K562 (cell line): Measurements from ENCODE around the gene XPO4. TPM values are rescaled to one million over a fixed set of nuclear protein-coding genes. Genes with fewer than 3 reads are reported as not detected.

ENCODE experiments used
- ATAC-seq: fragments of 200-7000 bp; cut with Tn5 transposase; 3 replicates; pipeline ENCODE4 v1.9.1; 2020; ENCODE audit warnings: moderate library complexity
- BruUV-seq: library from RNA; stranded (reverse); fragments of 400-500 nt; replicated peaks from 2 replicates; lab custom pipeline; 2021; lab: Mats Ljungman, UMichigan
- CTCF ChIA-PET: fragments of 300-600 bp; formaldehyde crosslinking; extraction: SDS; loops from one replicate; lab custom pipeline; 2021; ENCODE audit warnings: low intra/inter-chr PET ratio; lab: Yijun Ruan, JAX
- POLR2A ChIA-PET: fragments of 300-600, 350-650 bp; sonication (Branson Sonifier 250); formaldehyde crosslinking; extraction: SDS; loops from one replicate; lab custom pipeline; 2021; ENCODE audit warnings: antibody characterized with exemption, inconsistent platforms; lab: Yijun Ruan, JAX
- DNase-seq, 4 experiments: peaks; one replicate each; pipeline versions ENCODE4 v3.0.0 to v3.0.0-alpha.2; 2011 to 2018; ENCODE audit warnings: low spot score in 3 of 4, mixed read lengths in 3 of 4; ENCODE audit errors: extremely low read depth in 1 of 4
- FAIRE-seq: peaks from 2 replicates; lab custom pipeline; 2011; peaks lifted over from hg19 to GRCh38; lab: Jason Lieb, UNC
- H2AFZ ChIP-seq: 2 replicates; pipeline ENCODE4 v1.6.0; 2011; ENCODE audit warnings: low read depth, low read length, control low read depth, inconsistent platforms
- H3K27ac ChIP-seq: fragments of 200-600 bp; 3 replicates; pipeline ENCODE4 v1.8.0; 2011; ENCODE audit warnings: low read depth, mild to moderate bottlenecking, control low read depth, inconsistent platforms, low read length, moderate library complexity, mixed read lengths; ENCODE audit errors: extremely low read depth
- H3K27me3 ChIP-seq, 2 experiments: fragments of 300-600 bp in 1 of 2; 2 replicates in 1 of 2; 3 replicates in 1 of 2; pipeline versions ENCODE4 v1.6.0 to v1.8.0; 2011; ENCODE audit warnings: inconsistent platforms in 2 of 2, low read length in 2 of 2, mild to moderate bottlenecking in 1 of 2, mixed read lengths in 1 of 2, moderate library complexity in 1 of 2; ENCODE audit not compliant: control insufficient read depth in 2 of 2, insufficient read depth in 2 of 2
- H3K36me3 ChIP-seq: fragments of 300-600 bp; 3 replicates; pipeline ENCODE4 v1.8.0; 2011; ENCODE audit warnings: mild to moderate bottlenecking, low read length, inconsistent platforms; ENCODE audit not compliant: control insufficient read depth, insufficient read depth
- H3K4me1 ChIP-seq, 2 experiments: fragments of 200-600 bp in 1 of 2; replicated peaks in 1 of 2; 2 replicates in 1 of 2; 3 replicates in 1 of 2; pipeline versions ENCODE4 v1.5.1 to v1.8.0; 2011; ENCODE audit warnings: inconsistent platforms in 2 of 2, low read length in 2 of 2, mild to moderate bottlenecking in 1 of 2, mixed read lengths in 1 of 2, moderate library complexity in 1 of 2; ENCODE audit not compliant: control insufficient read depth in 2 of 2, insufficient read depth in 2 of 2
- H3K4me2 ChIP-seq: 2 replicates; pipeline ENCODE4 v1.6.1; 2011; ENCODE audit warnings: low read length, control low read depth, inconsistent platforms, mixed read lengths; ENCODE audit not compliant: insufficient read depth
- H3K4me3 ChIP-seq: fragments of 200-600 bp; sonication (generic), shearing (Covaris generic); 2 replicates; pipeline ENCODE4 v1.5.1; 2016; ENCODE audit warnings: control low read depth, inconsistent platforms
- H3K79me2 ChIP-seq: fragments of 200-600 bp; 3 replicates; pipeline ENCODE4 v1.8.0; 2011; ENCODE audit warnings: low read length, inconsistent platforms; ENCODE audit not compliant: control insufficient read depth, insufficient read depth
- H3K9ac ChIP-seq, 2 experiments: 2 replicates each; pipeline versions ENCODE4 v1.6.0 to v1.6.1; 2011; ENCODE audit warnings: low read depth in 2 of 2, low read length in 2 of 2, control low read depth in 1 of 2, inconsistent platforms in 1 of 2, mild to moderate bottlenecking in 1 of 2, mixed read lengths in 1 of 2; ENCODE audit not compliant: insufficient read depth in 1 of 2
- H3K9me1 ChIP-seq: one replicate; pipeline ENCODE4 v1.6.0; 2011; ENCODE audit warnings: inconsistent platforms, mild to moderate bottlenecking, low read length, moderate library complexity; ENCODE audit not compliant: control insufficient read depth, insufficient read depth
- H3K9me3 ChIP-seq: replicated peaks from 2 replicates; pipeline ENCODE4 v1.5.1; 2011; ENCODE audit warnings: low read depth, low read length, inconsistent platforms; ENCODE audit not compliant: control insufficient read depth, insufficient read depth
- H4K20me1 ChIP-seq: replicated peaks from 2 replicates; pipeline ENCODE4 v1.6.1; 2011; ENCODE audit warnings: low read length, inconsistent platforms, mixed read lengths; ENCODE audit not compliant: control insufficient read depth, insufficient read depth
- EZH2 ChIP-seq: IDR thresholded peaks from 2 replicates; pipeline ENCODE4 v1.6.1; 2012; ENCODE audit warnings: low read depth, mild to moderate bottlenecking, inconsistent platforms, low read length, borderline replicate concordance
- HDAC8 ChIP-seq: fragments of 450-650 bp; IDR thresholded peaks from 2 replicates; pipeline ENCODE4 v1.6.1; 2016; ENCODE audit warnings: mild to moderate bottlenecking, missing genetic modification characterization, moderate library complexity, missing compliant biosample characterization
- JUNB ChIP-seq: fragments of 450-650 bp; formaldehyde crosslinking; conservative IDR thresholded peaks from 2 replicates; pipeline ENCODE4 v1.4.0; 2020; ENCODE audit warnings: mild to moderate bottlenecking
- MAX ChIP-seq: sonication (generic); formaldehyde crosslinking; IDR thresholded peaks from 2 replicates; pipeline ENCODE4 v1.9.0; 2022; ENCODE audit warnings: mild to moderate bottlenecking, missing genetic modification reagents
- PCBP1 ChIP-seq: fragments of 200-400 bp; formaldehyde crosslinking; IDR thresholded peaks from 2 replicates; pipeline ENCODE4 v1.6.1; 2018; ENCODE audit warnings: mild to moderate bottlenecking, low read depth, low read length; ENCODE audit not compliant: poor library complexity, severe bottlenecking
- POLR3A ChIP-seq: IDR thresholded peaks from 2 replicates; pipeline ENCODE4 v1.6.1; 2011; ENCODE audit warnings: borderline replicate concordance, mild to moderate bottlenecking, moderate library complexity; ENCODE audit not compliant: insufficient read length, insufficient read depth; ENCODE audit errors: extremely low read depth
- PTRF ChIP-seq: fragments of 450-650 bp; IDR thresholded peaks from 2 replicates; pipeline ENCODE4 v1.6.1; 2016; ENCODE audit warnings: mild to moderate bottlenecking, missing genetic modification characterization, missing compliant biosample characterization
- RUNX1 ChIP-seq: sonication (generic); IDR thresholded peaks from 2 replicates; pipeline ENCODE4 v1.6.1; 2016; ENCODE audit warnings: antibody characterized with exemption, low read depth
- SETDB1 ChIP-seq: IDR thresholded peaks from one replicate; pipeline ENCODE4 v1.6.1; 2012; ENCODE audit warnings: low read length, control low read depth, inconsistent platforms
- SMAD4 ChIP-seq: fragments of 250-450 bp; sonication (Bioruptor Pico); conservative IDR thresholded peaks from 2 replicates; pipeline ENCODE4 v1.8.0; 2021; ENCODE audit warnings: inconsistent platforms, mild to moderate bottlenecking, moderate library complexity
- SP2 ChIP-seq: IDR thresholded peaks from 2 replicates; pipeline ENCODE4 v1.6.1; 2011; ENCODE audit warnings: mild to moderate bottlenecking, low read depth, low read length, moderate library complexity; ENCODE audit not compliant: poor library complexity, severe bottlenecking; ENCODE audit errors: extremely low read depth
- SRSF3 ChIP-seq: fragments of 200-400 bp; formaldehyde crosslinking; IDR thresholded peaks from 2 replicates; pipeline ENCODE4 v1.6.1; 2016; ENCODE audit warnings: mild to moderate bottlenecking, low read length, moderate library complexity; ENCODE audit not compliant: insufficient read depth
- TSHZ1 ChIP-seq: fragments of 250-450 bp; sonication (Bioruptor Pico); IDR thresholded peaks from 2 replicates; pipeline ENCODE4 v1.4.0; 2020; ENCODE audit warnings: mild to moderate bottlenecking, moderate library complexity
- ZNF589 ChIP-seq: fragments of 200-800 bp; sonication (Bioruptor generic); IDR thresholded peaks from 2 replicates; pipeline ENCODE4 v1.6.1; 2016; ENCODE audit warnings: low read depth, missing genetic modification characterization, missing compliant biosample characterization
- ZNF76 ChIP-seq: fragments of 250-450 bp; sonication (Bioruptor Pico); IDR thresholded peaks from 2 replicates; pipeline ENCODE4 v1.4.0; 2020; ENCODE audit warnings: mild to moderate bottlenecking, moderate library complexity, borderline replicate concordance
- ZNF778 ChIP-seq: fragments of 450-650 bp; formaldehyde crosslinking; IDR thresholded peaks from 2 replicates; pipeline ENCODE4 v1.4.0; 2020; ENCODE audit warnings: mild to moderate bottlenecking, moderate library complexity
- WGBS: fragments of 100-300 bp; shearing (Covaris generic); methylation state at CpG from one replicate; pipeline ENCODE4 v1.1.6; 2016; ENCODE audit warnings: low coverage, mixed read lengths; ENCODE audit not compliant: insufficient coverage; ENCODE audit errors: missing lambda C conversion rate; 5-methylcytosine and 5-hydroxymethylcytosine counted together
- in situ Hi-C: fragments of 300-500 bp; cut with MboI; formaldehyde crosslinking; loops from 4 replicates; pipeline ENCODE4 v1.15.0; 2018; ENCODE audit warnings: inconsistent platforms, mixed read lengths
- intact Hi-C: fragments of 100-400 bp; cut with micrococcal nuclease; formaldehyde crosslinking; loops from 2 replicates; pipeline ENCODE4 v1.14.2; 2022
- polyA plus RNA-seq, 8 experiments: library from polyadenylated mRNA; depleted of rRNA in 4 of 8; stranded (reverse) in 5 of 8; unstranded in 3 of 8; fragments of >200 nt; fragmentation: Nextera tagmentation in 2 of 8; fragmentation: Illumina TruSeq in 1 of 8; extraction: Ambion mirVana in 2 of 8; extraction: Trizol in 1 of 8; gene quantifications; 2 replicates each; pipeline versions ENCODE4 v1.2.1 to v1.2.3, GENCODE V29; 2011 to 2014; ENCODE audit warnings: inconsistent platforms in 1 of 8, missing spikeins in 1 of 8
- total RNA-seq, 7 experiments: library from RNA; depleted of rRNA in 6 of 7; stranded (reverse); fragments of >200 nt in 6 of 7; fragmentation: Illumina TruSeq in 2 of 7; extraction: Trizol in 2 of 7; gene quantifications; 2 replicates each; pipeline versions ENCODE4 v1.2.1 to v1.2.3, GENCODE V29; 2011 to 2021; ENCODE audit warnings: low replicate concordance in 1 of 7

The XPO4 gene
- total and polyA plus RNA-seq, 9 of the 15 experiments (the other 6 are each of a cell fraction or from before 2014, with no cell fraction given): 5.5 to 25.1 (median 17.5) TPM

GRCh38 chr13:20923272-20923671 lies 20.7 kb upstream of the XPO4 start:
- no peaks in the 10 kb centered on the region for H3K9me3 ChIP-seq
- TF ChIP-seq SRSF3 (no peak), HDAC8 (tag) (no peak), EZH2 (no peak), JUNB (CRISPR knock-in tag) (no peak), ZNF76 (CRISPR knock-in tag) (no peak), POLR3A (no peak), ZNF589 (no peak), SMAD4 (no peak), RUNX1 (no peak), ZNF778 (CRISPR knock-in tag) (no peak), PCBP1 (no peak), SP2 (no peak), TSHZ1 (CRISPR knock-in tag) (no peak), SETDB1 (no peak), MAX (CRISPR knock-in tag) (no peak), PTRF (no peak)
- TF ChIP-seq, all 486 proteins: peak for 0
- Histone ChIP-seq H3K79me2 (no peaks in the 10 kb centered on the region), H3K4me3 (no peak overlapping the region), H3K36me3 (no peaks in the 10 kb centered on the region), H3K27ac (no peak overlapping the region), H2AFZ (no peak overlapping the region), H4K20me1 (no peaks in the 10 kb centered on the region), H3K27me3 (no peaks in the 10 kb centered on the region), H3K4me1 (no peaks in the 10 kb centered on the region), H3K4me2 (no peak overlapping the region; the same call in 1 of the 2 replicates), H3K9me1 (no peaks in the 10 kb centered on the region), H3K9ac (no peak overlapping the region)
- peak in 1 of 4 experiments; percentile 21 for DNase-seq
- peak; percentile 68 for ATAC-seq
- intact Hi-C loops (no loop called here), in situ Hi-C loops (loop anchor here (10.0 kb wide), 1 partner anchor 208 kb away; no protein-coding TSS in a partner anchor)
- ChIA-PET CTCF (interaction anchor here (0.7 to 1.0 kb wide), 2 partner anchors 211 to 431 kb away, joined by 3 to 4 read pairs; no protein-coding TSS in a partner anchor), POLR2A (interaction anchor here (0.7 kb wide), 1 partner anchor 144 kb away, joined by 3 read pairs; no protein-coding TSS in a partner anchor)
- 16% methylated on average over 4 of the region's 4 CpGs for WGBS
- BruUV-seq: no TSS peak
- no peak for FAIRE-seq
